HEK293T (cell line): ENCODE results near the gene LSAMP.

ENCODE experiments used
- BHLHE40 ChIP-seq: fragments of 450-650 bp; IDR thresholded peaks from 2 replicates; pipeline ENCODE4 v1.6.1; 2016; ENCODE audit warnings: mild to moderate bottlenecking, moderate library complexity, borderline replicate concordance
- ELF4 ChIP-seq: fragments of 450-650 bp; IDR thresholded peaks from 2 replicates; pipeline ENCODE4 v1.6.1; 2017; ENCODE audit warnings: antibody characterized with exemption
- FOXA1 ChIP-seq: fragments of 450-650 bp; IDR thresholded peaks from 2 replicates; pipeline ENCODE4 v1.6.1; 2016; ENCODE audit warnings: mild to moderate bottlenecking
- FOXK2 ChIP-seq: fragments of 450-650 bp; IDR thresholded peaks from 2 replicates; pipeline ENCODE4 v1.6.1; 2016; ENCODE audit warnings: mild to moderate bottlenecking
- FOXM1 ChIP-seq: fragments of 450-650 bp; IDR thresholded peaks from 2 replicates; pipeline ENCODE4 v1.6.1; 2017; ENCODE audit warnings: mild to moderate bottlenecking, borderline replicate concordance
- HDGF ChIP-seq: fragments of 450-650 bp; IDR thresholded peaks from 2 replicates; pipeline ENCODE4 v1.6.1; 2017; ENCODE audit warnings: antibody characterized with exemption, borderline replicate concordance
- NFRKB ChIP-seq: fragments of 450-650 bp; IDR thresholded peaks from 2 replicates; pipeline ENCODE4 v1.6.1; 2016; ENCODE audit warnings: mild to moderate bottlenecking, moderate library complexity

DNA sequence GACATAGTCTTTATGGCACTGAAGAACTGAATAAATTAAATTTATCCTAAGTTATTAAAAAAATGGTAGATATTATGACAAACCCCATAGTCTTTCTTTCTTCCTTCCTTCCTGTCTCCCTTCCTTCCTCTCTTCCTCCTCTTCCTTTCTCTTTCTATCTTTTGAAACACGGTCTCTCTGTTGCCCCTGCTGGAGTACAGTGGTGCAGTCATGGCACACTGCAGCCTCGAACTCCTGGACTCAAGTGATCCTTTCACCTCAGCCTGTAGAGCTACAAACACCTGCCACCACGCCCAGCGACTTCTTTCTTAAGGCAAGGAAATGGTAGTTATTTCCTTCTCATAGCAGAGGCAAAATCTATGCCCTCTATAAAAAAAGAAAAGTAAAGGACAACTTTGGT, 467.4 kb downstream of the LSAMP start:
- TF ChIP-seq HDGF (no peak), ELF4 (no peak), BHLHE40 (no peak), NFRKB (no peak), FOXK2 (no peak), FOXA1 (no peak), FOXM1 (no peak)
